Fibroblast of skin of right biceps (primary cell): Measurements from ENCODE around the gene TMEM272.

Experiments
- DNase-seq: peaks from one replicate; pipeline ENCODE4 v3.0.0-alpha.2; 2013

Gene TMEM272

GRCh38 chr13:51776179-51776578, 68.8 kb downstream of the TMEM272 start:
- no peak for DNase-seq

GRCh38 chr13:51773515-51773914, 71.5 kb downstream of the TMEM272 start:
- no peak for DNase-seq

- DNase-seq = no peak
Measured at GRCh38 chr13:51772781-51773180, 72.2 kb downstream of the TMEM272 start.

DNA sequence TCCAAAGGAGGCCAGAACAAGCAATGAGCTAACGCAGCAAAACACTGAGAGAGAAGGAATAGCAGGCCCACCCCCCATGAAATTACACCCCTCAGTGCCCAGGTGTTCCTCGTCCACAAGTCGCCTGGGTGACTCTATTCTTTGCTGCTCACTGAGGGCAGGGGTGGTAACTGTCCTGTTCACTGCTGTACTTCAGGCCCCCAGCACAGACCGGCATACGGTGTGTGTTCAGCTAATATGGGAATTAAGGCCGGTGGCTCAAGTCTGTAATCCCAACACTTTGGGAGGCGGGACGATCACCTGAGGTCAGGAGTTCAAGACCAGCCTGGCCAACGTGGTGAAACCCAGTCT, 72.9 kb downstream of the TMEM272 start:
- no peak for DNase-seq

- no peak for DNase-seq
Measured at GRCh38 chr13:51771418-51772104, 73.4 kb downstream of the TMEM272 start.

GRCh38 chr13:51770681-51771417, 74.1 kb downstream of the TMEM272 start:
- no peak for DNase-seq

GRCh38 chr13:51770160-51770559, 74.8 kb downstream of the TMEM272 start:
- DNase-seq = no peak

- no peak for DNase-seq
Measured at GRCh38 chr13:51769455-51770127, 75.4 kb downstream of the TMEM272 start.

DNA sequence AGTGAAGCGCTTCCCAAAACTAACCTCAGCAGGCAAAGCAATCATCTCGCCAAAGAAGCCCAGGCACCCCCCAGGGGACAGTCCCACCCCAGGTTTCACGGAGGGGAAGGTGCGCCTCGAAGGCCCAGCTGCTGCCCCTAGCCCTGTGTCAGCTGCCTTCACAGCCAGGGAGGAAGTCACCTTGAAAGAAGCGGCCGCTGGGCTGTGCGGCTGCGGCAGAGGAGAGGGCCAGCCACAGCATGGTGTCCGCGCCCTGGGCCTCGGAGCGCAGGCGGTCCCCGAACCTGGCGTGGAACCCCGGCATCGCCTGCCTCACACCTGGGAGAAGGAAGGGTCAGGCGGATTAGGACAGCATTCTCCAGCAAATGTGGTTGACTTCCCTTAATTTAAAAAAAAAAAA, 76.0 kb downstream of the TMEM272 start:
- DNase-seq = no peak

DNA sequence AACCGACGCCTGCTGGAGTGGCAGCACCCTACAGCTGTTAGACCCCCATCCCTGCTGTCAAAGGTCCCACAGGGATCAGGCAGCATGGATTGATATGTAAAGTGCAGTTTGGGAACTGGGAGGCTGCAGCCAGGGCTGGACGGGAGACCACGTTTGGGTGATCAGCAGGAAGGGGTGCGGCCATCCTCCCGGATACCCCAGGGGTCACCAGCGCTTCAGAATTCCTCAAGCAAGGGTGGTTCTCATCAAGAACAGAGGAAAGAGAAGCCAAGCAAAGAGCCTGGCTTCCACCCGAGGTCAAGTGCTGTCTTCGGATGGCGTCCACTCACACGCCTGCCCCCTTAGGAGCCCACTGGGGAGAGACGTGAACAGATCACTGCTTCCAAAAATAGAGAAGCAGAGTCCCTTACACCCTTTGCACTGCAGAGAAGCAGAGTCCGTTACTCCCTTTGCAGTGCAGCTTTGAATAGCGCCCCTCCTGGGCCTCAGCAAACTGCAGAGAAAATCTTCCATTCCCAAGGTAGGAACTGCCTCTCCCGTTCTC, 76.5 kb downstream of the TMEM272 start:
- DNase-seq = no peak

GRCh38 chr13:51767100-51767499, 77.9 kb downstream of the TMEM272 start:
- DNase-seq = no peak

GRCh38 chr13:51765142-51765515, 79.8 kb downstream of the TMEM272 start:
- no peak for DNase-seq

- DNase-seq = peak; percentile 39
Measured at GRCh38 chr13:51764184-51765141, 80.5 kb downstream of the TMEM272 start.

- no peak for DNase-seq
Measured at GRCh38 chr13:51763486-51763885, 81.5 kb downstream of the TMEM272 start.
